PFSK-1 (cell line): ENCODE results near the gene CHTF18.

Experiments used
- FOXP2 ChIP-seq: optimal IDR thresholded peaks from 2 replicates; pipeline ENCODE3; 2011; ENCODE audit warnings: borderline replicate concordance, control low read depth, inconsistent platforms; ENCODE audit not compliant: insufficient read depth; ENCODE audit errors: extremely low read length, extremely low read depth
- POLR2AphosphoS5 ChIP-seq: IDR thresholded peaks from 2 replicates; pipeline ENCODE4 v1.6.1; 2012; ENCODE audit warnings: low read depth, mild to moderate bottlenecking, control low read depth, low read length, moderate library complexity
- REST ChIP-seq, 2 experiments: IDR thresholded peaks; 2 replicates each; pipeline versions ENCODE4 v1.6.1 to v1.8.0; 2011 to 2012; ENCODE audit warnings: low read depth in 2 of 2, low read length in 2 of 2, control low read depth in 1 of 2, inconsistent platforms in 1 of 2, mild to moderate bottlenecking in 1 of 2, moderate library complexity in 1 of 2; ENCODE audit not compliant: insufficient read depth in 1 of 2

GRCh38 chr16:817001-817906 is 28.8 kb downstream of the CHTF18 start:
- TF ChIP-seq REST (IDR thresholded peaks at IDR 0.05; ENCODE audit: insufficient read depth in 1 of 2, low read depth in 2 of 2, low read length in 2 of 2) = no peak
- TF ChIP-seq FOXP2 = no peak
- no peak for TF ChIP-seq POLR2AphosphoS5
